ENCODE measurements around the gene BRF1. TPM values are rescaled to one million over a fixed set of nuclear protein-coding genes. Genes with fewer than 3 reads are reported as not detected.

Gene BRF1
- total RNA-seq, 2 experiments from 2014 or later: 23.7 to 26.4 TPM

DNA sequence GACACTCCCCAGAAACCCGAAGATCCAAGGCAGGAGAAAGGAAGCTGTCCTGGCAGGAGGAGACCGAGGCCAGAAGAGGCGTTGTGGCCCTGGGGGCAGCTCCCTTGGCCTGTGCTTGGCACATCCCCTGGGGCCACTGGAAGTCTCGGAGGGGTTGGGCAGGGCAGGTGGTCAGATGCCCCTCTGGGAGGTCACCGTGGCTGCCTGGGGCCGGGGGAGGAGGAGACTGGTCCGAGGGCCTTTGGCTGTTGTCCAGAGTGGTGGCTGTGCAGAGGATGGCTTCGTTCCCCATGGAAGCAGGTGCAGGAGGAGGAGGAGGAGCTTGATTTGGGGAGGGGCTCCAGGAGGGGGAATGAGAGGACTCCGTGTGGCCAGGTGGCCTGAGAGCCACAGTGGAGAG lies 116.3 kb downstream of the BRF1 start:
- Histone ChIP-seq H3K9me3 (ENCODE audit: low read length) (no peaks in the 10 kb centered on the region), H3K27ac (ENCODE audit: low read depth, low read length, poor library complexity, severe bottlenecking) (no peak overlapping the region), H3K9me2 (ENCODE audit: insufficient read depth, low read length) (no peaks in the 10 kb centered on the region), H3K4me2 (ENCODE audit: low read length) (no peak overlapping the region), H3K4me1 (ENCODE audit: insufficient read depth, low read length, poor library complexity, severe bottlenecking) (peaks cover 17% of the 10 kb centered on the region), H3K4me3 (ENCODE audit: low read depth, low read length, poor library complexity, severe bottlenecking) (no peak overlapping the region), H4K20me1 (ENCODE audit: insufficient read depth, low read length) (no peaks in the 10 kb centered on the region), H2AFZ (ENCODE audit: low read length) (no peak overlapping the region), H3K79me2 (ENCODE audit: insufficient read depth, low read depth, low read length) (no peaks in the 10 kb centered on the region), H3K36me3 (ENCODE audit: insufficient read depth, low read length) (no peaks in the 10 kb centered on the region)
- TF ChIP-seq, protein P1, sequence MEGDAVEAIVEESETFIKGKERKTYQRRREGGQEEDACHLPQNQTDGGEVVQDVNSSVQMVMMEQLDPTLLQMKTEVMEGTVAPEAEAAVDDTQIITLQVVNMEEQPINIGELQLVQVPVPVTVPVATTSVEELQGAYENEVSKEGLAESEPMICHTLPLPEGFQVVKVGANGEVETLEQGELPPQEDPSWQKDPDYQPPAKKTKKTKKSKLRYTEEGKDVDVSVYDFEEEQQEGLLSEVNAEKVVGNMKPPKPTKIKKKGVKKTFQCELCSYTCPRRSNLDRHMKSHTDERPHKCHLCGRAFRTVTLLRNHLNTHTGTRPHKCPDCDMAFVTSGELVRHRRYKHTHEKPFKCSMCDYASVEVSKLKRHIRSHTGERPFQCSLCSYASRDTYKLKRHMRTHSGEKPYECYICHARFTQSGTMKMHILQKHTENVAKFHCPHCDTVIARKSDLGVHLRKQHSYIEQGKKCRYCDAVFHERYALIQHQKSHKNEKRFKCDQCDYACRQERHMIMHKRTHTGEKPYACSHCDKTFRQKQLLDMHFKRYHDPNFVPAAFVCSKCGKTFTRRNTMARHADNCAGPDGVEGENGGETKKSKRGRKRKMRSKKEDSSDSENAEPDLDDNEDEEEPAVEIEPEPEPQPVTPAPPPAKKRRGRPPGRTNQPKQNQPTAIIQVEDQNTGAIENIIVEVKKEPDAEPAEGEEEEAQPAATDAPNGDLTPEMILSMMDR (conservative IDR thresholded peaks at IDR 0.05; ENCODE audit: low read length): no peak
- no peak for TF ChIP-seq EZH2phosphoT487 (IDR thresholded peaks at IDR 0.05; ENCODE audit: borderline replicate concordance, low read depth, low read length)
- ChIA-PET POLR2A (no interaction called here), CTCF (ENCODE audit: unreplicated experiment) (no interaction called here)
- DNase-seq (ENCODE audit: low spot score): no peak
- intact Hi-C loops (cut with micrococcal nuclease; ENCODE audit: unreplicated experiment): loop anchor here (5.0 kb wide), 1 partner anchor 92 kb away; no protein-coding TSS in a partner anchor
- BruUV-seq (replicated peaks): no TSS peak

GRCh38 chr14:105182296-105183020 lies 118.3 kb downstream of the BRF1 start:
- H3K4me2 ChIP-seq (ENCODE audit: low read length): no peak overlapping the region
- no peaks in the 10 kb centered on the region for H3K9me3 ChIP-seq (ENCODE audit: low read length)
- ChIA-PET CTCF (ENCODE audit: unreplicated experiment) (no interaction called here), POLR2A (interaction anchor here (0.7 kb wide), 1 partner anchor 12 kb away, joined by 3 read pairs; no protein-coding TSS in a partner anchor)
- no peaks in the 10 kb centered on the region for H3K36me3 ChIP-seq (ENCODE audit: insufficient read depth, low read length)
- no peak overlapping the region for H2AFZ ChIP-seq (ENCODE audit: low read length)
- no peaks in the 10 kb centered on the region for H3K9me2 ChIP-seq (ENCODE audit: insufficient read depth, low read length)
- no peak overlapping the region for H3K27ac ChIP-seq (ENCODE audit: low read depth, low read length, poor library complexity, severe bottlenecking)
- intact Hi-C loops (cut with micrococcal nuclease; ENCODE audit: unreplicated experiment): loop anchor here (5.0 kb wide), 1 partner anchor 90 kb away; no protein-coding TSS in a partner anchor
- no peaks in the 10 kb centered on the region for H4K20me1 ChIP-seq (ENCODE audit: insufficient read depth, low read length)
- no TSS peak for BruUV-seq (replicated peaks)
- no peak for TF ChIP-seq EZH2phosphoT487 (IDR thresholded peaks at IDR 0.05; ENCODE audit: borderline replicate concordance, low read depth, low read length)
- TF ChIP-seq, protein P1 (conservative IDR thresholded peaks at IDR 0.05; ENCODE audit: low read length): no peak
- no peaks in the 10 kb centered on the region for H3K79me2 ChIP-seq (ENCODE audit: insufficient read depth, low read depth, low read length)
- DNase-seq (ENCODE audit: low spot score): no peak
- no peak overlapping the region for H3K4me3 ChIP-seq (ENCODE audit: low read depth, low read length, poor library complexity, severe bottlenecking)
- peaks cover 17% of the 10 kb centered on the region for H3K4me1 ChIP-seq (ENCODE audit: insufficient read depth, low read length, poor library complexity, severe bottlenecking)

Measured in OCI-LY7 (cell line).